ENCODE data around the gene PUS1.

PUS1 gene

GRCh38 chr12:131994589-131994988, 65.5 kb downstream of the PUS1 start:
- DNase-seq (ENCODE audit: low read depth), result no peak
